GM12864 (cell line): Measurements from ENCODE around the gene SPOP.

ENCODE experiments used
- DNase-seq: peaks from one replicate; pipeline ENCODE4 v3.0.0-alpha.2; 2011; ENCODE audit warnings: low read depth
- H3K4me3 ChIP-seq: 2 replicates; pipeline ENCODE4 v1.5.1; 2011; ENCODE audit warnings: mild to moderate bottlenecking, low read depth, low read length, control low read depth
- TF ChIP-seq, protein P1 (sequence below): IDR thresholded peaks from 2 replicates; pipeline ENCODE4 v1.5.1; 2011; ENCODE audit warnings: low read depth, mild to moderate bottlenecking, moderate library complexity, low read length, control low read depth, inconsistent platforms; ENCODE audit errors: missing control alignments

The SPOP gene

DNA sequence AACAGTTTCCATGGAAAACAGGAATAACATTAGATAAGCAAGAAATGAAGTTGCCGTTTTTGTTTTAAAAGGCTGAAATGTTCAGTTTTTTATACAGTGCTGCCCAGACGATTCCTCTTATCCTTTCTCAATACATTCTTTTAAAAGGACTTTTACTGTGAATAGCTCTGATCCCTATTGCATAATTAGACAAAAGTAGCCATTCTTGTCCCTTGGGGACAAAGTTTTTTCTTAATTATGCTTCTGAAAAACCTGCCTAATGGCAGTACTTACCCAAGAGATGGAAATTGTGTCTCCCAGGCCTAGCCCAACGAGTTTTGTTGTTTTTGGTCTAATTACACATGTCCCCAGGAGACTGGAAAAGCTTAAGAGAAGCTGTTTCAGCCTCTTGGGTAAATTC, 74.7 kb downstream of the SPOP start:
- H3K4me3 ChIP-seq: no peak overlapping the region
- TF ChIP-seq, protein P1, sequence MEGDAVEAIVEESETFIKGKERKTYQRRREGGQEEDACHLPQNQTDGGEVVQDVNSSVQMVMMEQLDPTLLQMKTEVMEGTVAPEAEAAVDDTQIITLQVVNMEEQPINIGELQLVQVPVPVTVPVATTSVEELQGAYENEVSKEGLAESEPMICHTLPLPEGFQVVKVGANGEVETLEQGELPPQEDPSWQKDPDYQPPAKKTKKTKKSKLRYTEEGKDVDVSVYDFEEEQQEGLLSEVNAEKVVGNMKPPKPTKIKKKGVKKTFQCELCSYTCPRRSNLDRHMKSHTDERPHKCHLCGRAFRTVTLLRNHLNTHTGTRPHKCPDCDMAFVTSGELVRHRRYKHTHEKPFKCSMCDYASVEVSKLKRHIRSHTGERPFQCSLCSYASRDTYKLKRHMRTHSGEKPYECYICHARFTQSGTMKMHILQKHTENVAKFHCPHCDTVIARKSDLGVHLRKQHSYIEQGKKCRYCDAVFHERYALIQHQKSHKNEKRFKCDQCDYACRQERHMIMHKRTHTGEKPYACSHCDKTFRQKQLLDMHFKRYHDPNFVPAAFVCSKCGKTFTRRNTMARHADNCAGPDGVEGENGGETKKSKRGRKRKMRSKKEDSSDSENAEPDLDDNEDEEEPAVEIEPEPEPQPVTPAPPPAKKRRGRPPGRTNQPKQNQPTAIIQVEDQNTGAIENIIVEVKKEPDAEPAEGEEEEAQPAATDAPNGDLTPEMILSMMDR: no peak
- DNase-seq: no peak

DNA sequence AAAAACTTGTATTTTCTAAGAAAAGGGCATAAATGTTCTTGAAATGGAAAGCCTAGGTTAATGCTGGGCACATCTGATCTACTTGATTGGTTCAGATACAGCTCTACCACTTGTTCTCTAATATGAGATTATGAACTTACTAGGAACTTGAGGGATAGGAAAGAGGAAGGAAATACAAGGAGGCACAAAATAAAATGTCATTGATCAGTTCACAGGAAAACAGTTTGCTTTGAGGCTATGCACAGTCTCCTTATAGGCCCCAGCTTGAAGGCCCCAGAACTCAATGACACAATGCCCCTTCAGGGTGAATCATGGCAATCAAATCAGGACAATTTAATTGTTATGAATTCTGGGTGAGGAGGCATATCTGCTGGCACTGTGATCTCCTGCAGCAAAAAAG, 75.1 kb downstream of the SPOP start:
- TF ChIP-seq, protein P1: no peak
- no peak overlapping the region for H3K4me3 ChIP-seq
- no peak for DNase-seq

DNA sequence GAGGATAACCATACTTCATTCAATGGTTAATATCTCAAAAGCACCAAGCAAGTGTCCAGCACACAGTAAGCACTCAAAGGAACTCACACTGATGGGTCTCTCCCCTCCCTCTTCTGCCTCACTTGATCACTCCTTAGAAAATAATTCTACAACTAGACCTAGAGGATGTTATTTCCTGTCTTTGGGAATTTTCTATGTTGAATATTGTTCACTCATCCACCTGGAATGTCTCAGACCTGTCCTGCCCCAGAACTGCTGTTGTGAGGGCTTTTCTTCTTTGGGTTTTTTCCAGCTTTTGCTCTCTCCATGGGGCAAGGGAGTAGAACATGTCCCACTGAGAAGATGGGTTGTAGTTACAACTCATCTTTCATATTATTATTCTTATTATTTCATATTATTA, 76.9 kb downstream of the SPOP start:
- no peak for DNase-seq
- H3K4me3 ChIP-seq: no peak overlapping the region
- TF ChIP-seq, protein P1: no peak

DNA sequence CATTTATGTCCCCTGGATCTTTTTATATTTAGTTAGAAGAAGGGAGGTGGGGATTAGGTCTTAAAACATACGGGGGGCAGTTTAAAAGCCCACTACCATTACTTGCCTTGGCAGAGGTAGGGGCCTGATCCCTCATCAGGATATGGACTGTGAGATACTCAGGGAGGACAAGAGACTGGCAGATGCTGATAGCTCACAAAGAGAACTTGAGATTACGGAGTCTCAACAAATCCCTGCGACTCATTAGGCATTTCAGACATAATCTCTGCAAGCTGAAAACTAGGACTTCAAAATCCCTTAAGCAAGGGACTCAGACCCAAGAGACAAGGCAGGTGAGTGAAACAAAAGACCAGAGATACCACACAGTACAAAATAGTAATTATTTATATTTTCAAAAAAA, 79.0 kb downstream of the SPOP start:
- DNase-seq: no peak
- H3K4me3 ChIP-seq: no peak overlapping the region
- TF ChIP-seq, protein P1: no peak

- TF ChIP-seq, protein P1: no peak
- no peak for DNase-seq
- no peak overlapping the region for H3K4me3 ChIP-seq
Observed at GRCh38 chr17:49597928-49598655, 79.8 kb downstream of the SPOP start.

DNA sequence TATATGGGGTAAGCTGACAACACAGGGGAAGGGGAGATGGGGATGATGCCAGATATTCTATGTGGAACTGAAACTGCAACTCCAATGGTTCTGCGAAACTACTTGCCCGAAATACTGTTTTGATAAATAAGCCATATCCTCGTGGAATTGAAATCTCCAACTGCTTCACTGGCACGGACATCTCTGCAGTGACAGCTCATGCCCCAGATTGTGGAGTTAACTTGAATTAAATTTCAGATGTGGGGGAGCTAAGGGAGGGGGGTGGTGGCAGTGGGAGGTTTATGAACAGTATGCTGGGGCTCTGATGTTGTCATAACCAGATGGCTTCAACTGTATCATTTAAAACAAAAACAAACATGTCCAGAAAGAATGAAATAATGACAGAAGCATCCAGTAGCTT, 80.5 kb downstream of the SPOP start:
- no peak for DNase-seq
- no peak overlapping the region for H3K4me3 ChIP-seq
- TF ChIP-seq, protein P1: no peak

- TF ChIP-seq, protein P1: no peak
- DNase-seq: no peak
- H3K4me3 ChIP-seq: no peak overlapping the region
Observed at GRCh38 chr17:49596613-49597244, 81.2 kb downstream of the SPOP start.
